ENCODE data around the gene MUSK.

Gene MUSK

DNA sequence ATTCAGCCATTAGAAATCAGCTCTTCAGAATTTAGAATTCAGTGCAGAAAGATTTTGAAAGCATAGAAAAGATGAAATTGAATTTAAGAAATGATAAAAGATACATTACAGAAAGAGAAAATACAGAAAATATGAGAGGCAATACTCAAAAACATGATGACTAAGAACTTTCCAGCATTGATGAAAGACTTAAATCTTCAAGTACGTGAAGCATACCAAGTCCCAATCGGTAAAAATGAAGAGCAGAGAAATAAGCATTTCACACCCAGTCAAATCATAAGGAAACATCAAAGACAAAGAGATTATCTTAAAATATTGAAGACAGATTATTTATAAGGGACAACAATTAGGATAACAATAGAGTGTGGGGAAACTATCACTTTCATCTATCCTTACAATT is 35.1 kb downstream of the MUSK start:
- Histone ChIP-seq H4K20me1 (ENCODE audit: low read depth, low read length) (no peaks in the 10 kb centered on the region), H2AFZ (ENCODE audit: low read depth, low read length, severe bottlenecking) (no peak overlapping the region), H3K27me3 (ENCODE audit: low read length) (no peaks in the 10 kb centered on the region), H3F3A (ENCODE audit: insufficient read depth) (no peaks in the 10 kb centered on the region), H3K9me2 (replicated peaks; ENCODE audit: insufficient read depth, low read length) (no peaks in the 10 kb centered on the region), H3K9ac (ENCODE audit: low read length) (no peak overlapping the region), H3K4me2 (ENCODE audit: low read depth, low read length, poor library complexity, severe bottlenecking) (no peak overlapping the region), H3K79me2 (ENCODE audit: insufficient read depth, low read length) (no peaks in the 10 kb centered on the region), H3K36me3 (ENCODE audit: low read length) (no peaks in the 10 kb centered on the region), H3K9me3 (ENCODE audit: insufficient read depth, low read length) (no peaks in the 10 kb centered on the region), H3K4me3 (ENCODE audit: insufficient read depth, low read length, poor library complexity, severe bottlenecking) (no peak overlapping the region), H3K27ac (ENCODE audit: low read depth, low read length) (no peak overlapping the region)
- TF ChIP-seq, protein P1, sequence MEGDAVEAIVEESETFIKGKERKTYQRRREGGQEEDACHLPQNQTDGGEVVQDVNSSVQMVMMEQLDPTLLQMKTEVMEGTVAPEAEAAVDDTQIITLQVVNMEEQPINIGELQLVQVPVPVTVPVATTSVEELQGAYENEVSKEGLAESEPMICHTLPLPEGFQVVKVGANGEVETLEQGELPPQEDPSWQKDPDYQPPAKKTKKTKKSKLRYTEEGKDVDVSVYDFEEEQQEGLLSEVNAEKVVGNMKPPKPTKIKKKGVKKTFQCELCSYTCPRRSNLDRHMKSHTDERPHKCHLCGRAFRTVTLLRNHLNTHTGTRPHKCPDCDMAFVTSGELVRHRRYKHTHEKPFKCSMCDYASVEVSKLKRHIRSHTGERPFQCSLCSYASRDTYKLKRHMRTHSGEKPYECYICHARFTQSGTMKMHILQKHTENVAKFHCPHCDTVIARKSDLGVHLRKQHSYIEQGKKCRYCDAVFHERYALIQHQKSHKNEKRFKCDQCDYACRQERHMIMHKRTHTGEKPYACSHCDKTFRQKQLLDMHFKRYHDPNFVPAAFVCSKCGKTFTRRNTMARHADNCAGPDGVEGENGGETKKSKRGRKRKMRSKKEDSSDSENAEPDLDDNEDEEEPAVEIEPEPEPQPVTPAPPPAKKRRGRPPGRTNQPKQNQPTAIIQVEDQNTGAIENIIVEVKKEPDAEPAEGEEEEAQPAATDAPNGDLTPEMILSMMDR (IDR thresholded peaks at IDR 0.05; ENCODE audit: insufficient read depth, low read length, poor library complexity, severe bottlenecking), result no peak
- TF ChIP-seq EZH2phosphoT487 (conservative IDR thresholded peaks at IDR 0.05; ENCODE audit: low read length), result no peak

DNA sequence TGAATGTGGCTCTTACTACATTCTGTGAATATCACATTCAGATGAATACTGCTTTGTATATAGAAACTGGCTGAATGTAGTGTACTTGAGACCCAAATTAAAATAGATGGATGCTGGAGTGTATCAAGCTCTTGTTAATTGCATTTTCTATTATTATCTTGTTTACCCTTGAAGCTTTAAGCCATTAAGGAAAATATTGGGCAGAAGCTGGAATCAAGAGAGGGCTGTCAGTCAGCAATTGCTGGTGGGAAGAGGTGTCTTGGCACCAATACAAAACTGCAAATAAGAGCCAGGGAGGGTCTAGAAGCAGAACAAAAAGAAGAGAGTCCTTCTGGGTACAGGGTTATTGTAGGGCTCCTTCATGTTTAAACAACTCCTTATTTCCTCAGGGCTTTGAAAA is 38.8 kb downstream of the MUSK start:
- TF ChIP-seq, protein P1 (IDR thresholded peaks at IDR 0.05; ENCODE audit: insufficient read depth, low read length, poor library complexity, severe bottlenecking), result no peak
- H3K4me3 ChIP-seq (ENCODE audit: insufficient read depth, low read length, poor library complexity, severe bottlenecking), result no peak overlapping the region
- H3K9ac ChIP-seq (ENCODE audit: low read length), result no peak overlapping the region
- H3K9me2 ChIP-seq (replicated peaks; ENCODE audit: insufficient read depth, low read length), result no peaks in the 10 kb centered on the region
- no peaks in the 10 kb centered on the region for H3F3A ChIP-seq (ENCODE audit: insufficient read depth)
- H3K4me2 ChIP-seq (ENCODE audit: low read depth, low read length, poor library complexity, severe bottlenecking), result no peak overlapping the region
- H3K9me3 ChIP-seq (ENCODE audit: insufficient read depth, low read length), result no peaks in the 10 kb centered on the region
- no peak overlapping the region for H2AFZ ChIP-seq (ENCODE audit: low read depth, low read length, severe bottlenecking)
- H3K36me3 ChIP-seq (ENCODE audit: low read length), result no peaks in the 10 kb centered on the region
- H3K27me3 ChIP-seq (ENCODE audit: low read length), result no peaks in the 10 kb centered on the region
- no peaks in the 10 kb centered on the region for H4K20me1 ChIP-seq (ENCODE audit: low read depth, low read length)
- no peak overlapping the region for H3K27ac ChIP-seq (ENCODE audit: low read depth, low read length)
- no peaks in the 10 kb centered on the region for H3K79me2 ChIP-seq (ENCODE audit: insufficient read depth, low read length)

DNA sequence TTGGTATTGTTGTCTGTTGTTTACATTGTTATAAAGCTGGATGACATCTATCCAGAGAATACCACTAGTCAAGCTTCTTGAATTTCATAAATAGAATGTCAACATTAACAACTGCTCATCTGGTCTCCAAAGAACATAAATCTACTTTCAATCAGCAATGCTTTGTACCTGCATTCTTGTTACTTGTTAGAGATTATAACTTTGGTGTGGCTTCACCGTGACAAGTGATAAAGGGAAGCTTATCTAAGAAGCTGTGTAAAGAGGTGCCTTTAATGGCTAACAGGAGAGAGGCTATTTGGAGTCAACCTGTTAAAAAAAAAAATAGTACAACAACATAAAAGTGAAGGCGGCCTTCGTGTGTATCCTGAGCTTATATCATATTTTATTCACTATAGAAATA is 41.8 kb downstream of the MUSK start:
- no peak for TF ChIP-seq EZH2phosphoT487 (conservative IDR thresholded peaks at IDR 0.05; ENCODE audit: low read length)
- TF ChIP-seq, protein P1 (IDR thresholded peaks at IDR 0.05; ENCODE audit: insufficient read depth, low read length, poor library complexity, severe bottlenecking), result no peak
- Histone ChIP-seq H4K20me1 (ENCODE audit: low read depth, low read length) (no peaks in the 10 kb centered on the region), H3K9me3 (ENCODE audit: insufficient read depth, low read length) (no peaks in the 10 kb centered on the region), H3K9me2 (replicated peaks; ENCODE audit: insufficient read depth, low read length) (no peaks in the 10 kb centered on the region), H2AFZ (ENCODE audit: low read depth, low read length, severe bottlenecking) (no peak overlapping the region), H3K27me3 (ENCODE audit: low read length) (no peaks in the 10 kb centered on the region), H3K36me3 (ENCODE audit: low read length) (no peaks in the 10 kb centered on the region), H3K27ac (ENCODE audit: low read depth, low read length) (no peak overlapping the region), H3K9ac (ENCODE audit: low read length) (no peak overlapping the region), H3F3A (ENCODE audit: insufficient read depth) (no peaks in the 10 kb centered on the region), H3K4me2 (ENCODE audit: low read depth, low read length, poor library complexity, severe bottlenecking) (no peak overlapping the region), H3K79me2 (ENCODE audit: insufficient read depth, low read length) (no peaks in the 10 kb centered on the region), H3K4me3 (ENCODE audit: insufficient read depth, low read length, poor library complexity, severe bottlenecking) (no peak overlapping the region)

DNA sequence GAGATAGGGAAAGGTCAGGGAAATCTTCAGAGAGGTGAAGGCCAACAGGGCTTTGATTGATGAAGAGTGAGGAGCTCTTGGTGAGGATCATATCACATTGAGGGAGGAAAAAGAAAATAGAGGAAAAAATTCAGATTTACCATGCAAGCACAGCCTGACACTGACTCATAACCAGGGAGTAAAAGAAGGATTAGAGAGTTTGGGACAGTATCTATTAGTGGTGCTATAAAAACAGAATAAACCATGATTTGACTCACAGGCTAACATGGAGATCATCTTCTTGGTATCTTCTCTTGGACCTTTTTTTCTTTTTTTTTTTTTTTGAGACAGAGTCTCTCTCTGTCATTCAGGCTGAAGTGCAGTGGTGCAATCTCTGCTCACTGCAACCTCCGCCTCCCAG is 44.4 kb downstream of the MUSK start:
- H3K4me3 ChIP-seq (ENCODE audit: insufficient read depth, low read length, poor library complexity, severe bottlenecking), result no peak overlapping the region
- no peak overlapping the region for H2AFZ ChIP-seq (ENCODE audit: low read depth, low read length, severe bottlenecking)
- TF ChIP-seq, protein P1 (IDR thresholded peaks at IDR 0.05; ENCODE audit: insufficient read depth, low read length, poor library complexity, severe bottlenecking), result no peak
- no peak for TF ChIP-seq EZH2phosphoT487 (conservative IDR thresholded peaks at IDR 0.05; ENCODE audit: low read length)
- no peak overlapping the region for H3K4me2 ChIP-seq (ENCODE audit: low read depth, low read length, poor library complexity, severe bottlenecking)
- H3F3A ChIP-seq (ENCODE audit: insufficient read depth), result no peaks in the 10 kb centered on the region
- no peaks in the 10 kb centered on the region for H3K27me3 ChIP-seq (ENCODE audit: low read length)
- no peak overlapping the region for H3K27ac ChIP-seq (ENCODE audit: low read depth, low read length)
- H3K36me3 ChIP-seq (ENCODE audit: low read length), result no peaks in the 10 kb centered on the region
- no peaks in the 10 kb centered on the region for H3K9me2 ChIP-seq (replicated peaks; ENCODE audit: insufficient read depth, low read length)
- H3K79me2 ChIP-seq (ENCODE audit: insufficient read depth, low read length), result no peaks in the 10 kb centered on the region
- no peaks in the 10 kb centered on the region for H3K9me3 ChIP-seq (ENCODE audit: insufficient read depth, low read length)
- no peak overlapping the region for H3K9ac ChIP-seq (ENCODE audit: low read length)
- H4K20me1 ChIP-seq (ENCODE audit: low read depth, low read length), result no peaks in the 10 kb centered on the region

Measured in SU-DHL-6 (cell line).